MM.1S (cell line): Measurements from ENCODE around the gene PRDM12.

Source experiments
- DNase-seq: peaks from one replicate; pipeline ENCODE4 v3.0.0-alpha.2; 2015
- H2AFZ ChIP-seq: fragments of 300-600 bp; sonication (generic); 2 replicates; pipeline ENCODE4 v1.6.0; 2016; ENCODE audit warnings: antibody characterized with exemption, low read length
- H3F3A ChIP-seq: fragments of 300-600 bp; sonication (generic); 2 replicates; pipeline ENCODE4 v1.6.1; 2016; ENCODE audit warnings: mild to moderate bottlenecking, antibody characterized with exemption, low read length, moderate library complexity, mixed read lengths; ENCODE audit not compliant: insufficient read depth
- H3K27ac ChIP-seq: fragments of 300-600 bp; sonication (generic); 2 replicates; pipeline ENCODE4 v1.5.1; 2016; ENCODE audit warnings: mild to moderate bottlenecking, low read length
- H3K27me3 ChIP-seq: fragments of 300-600 bp; sonication (generic); replicated peaks from 2 replicates; pipeline ENCODE4 v1.6.0; 2016; ENCODE audit warnings: low read length; ENCODE audit not compliant: insufficient read depth
- H3K36me3 ChIP-seq: fragments of 300-600 bp; sonication (generic); replicated peaks from 2 replicates; pipeline ENCODE4 v1.6.1; 2016; ENCODE audit warnings: mild to moderate bottlenecking, low read length, mixed read lengths; ENCODE audit not compliant: insufficient read depth
- H3K4me1 ChIP-seq: fragments of 300-600 bp; sonication (generic); 2 replicates; pipeline ENCODE4 v1.6.1; 2016; ENCODE audit warnings: low read length, mixed read lengths
- H3K4me2 ChIP-seq: fragments of 300-600 bp; sonication (generic); 2 replicates; pipeline ENCODE4 v1.6.0; 2016; ENCODE audit warnings: low read depth, low read length
- H3K4me3 ChIP-seq: fragments of 300-600 bp; sonication (generic); 2 replicates; pipeline ENCODE4 v1.5.1; 2016; ENCODE audit warnings: low read length, mixed read lengths
- H3K79me2 ChIP-seq: fragments of 300-600 bp; sonication (generic); 2 replicates; pipeline ENCODE4 v1.6.1; 2016; ENCODE audit warnings: mixed run types, low read length, mixed read lengths
- H3K9ac ChIP-seq: fragments of 300-600 bp; sonication (generic); 2 replicates; pipeline ENCODE4 v1.6.1; 2016; ENCODE audit warnings: low read length, mixed read lengths
- H3K9me2 ChIP-seq: fragments of 300-600 bp; sonication (generic); replicated peaks from 2 replicates; pipeline ENCODE4 v1.6.1; 2016; ENCODE audit warnings: mild to moderate bottlenecking, low read length, mixed read lengths; ENCODE audit not compliant: insufficient read depth
- H3K9me3 ChIP-seq: fragments of 300-600 bp; sonication (generic); replicated peaks from 2 replicates; pipeline ENCODE4 v1.6.1; 2016; ENCODE audit warnings: mild to moderate bottlenecking, low read length, mixed read lengths; ENCODE audit not compliant: insufficient read depth
- H4K20me1 ChIP-seq: fragments of 300-600 bp; sonication (generic); 2 replicates; pipeline ENCODE4 v1.6.1; 2016; ENCODE audit warnings: mild to moderate bottlenecking, low read length, moderate library complexity, mixed read lengths; ENCODE audit not compliant: insufficient read depth
- EZH2 ChIP-seq: fragments of 300-600 bp; sonication (generic); optimal IDR thresholded peaks from 2 replicates; pipeline ENCODE3; 2017; ENCODE audit warnings: low read depth, mild to moderate bottlenecking, antibody characterized with exemption, low read length, mixed read lengths
- EZH2phosphoT487 ChIP-seq: fragments of 300-600 bp; sonication (generic); IDR thresholded peaks from 2 replicates; pipeline ENCODE4 v1.6.1; 2018; ENCODE audit warnings: antibody characterized with exemption, low read length
- TF ChIP-seq, protein P1 (sequence below): fragments of 300-600 bp; sonication (generic); IDR thresholded peaks from 2 replicates; pipeline ENCODE4 v1.5.1; 2016; ENCODE audit warnings: antibody characterized with exemption, low read length, mixed read lengths

The PRDM12 gene

DNA sequence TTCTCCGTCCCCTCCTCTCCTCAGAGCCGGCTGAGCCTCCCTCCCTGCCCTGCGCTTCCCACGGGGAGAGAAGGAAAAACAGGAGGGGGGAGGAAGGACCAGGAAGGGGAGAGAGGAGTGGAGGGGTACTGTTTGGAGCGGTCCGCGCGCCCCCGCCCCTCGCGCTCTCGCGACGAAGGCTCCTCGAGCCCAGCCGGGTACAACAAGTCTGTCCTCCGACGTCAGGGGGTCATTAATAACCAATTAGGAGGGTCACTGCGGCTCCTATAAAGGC is 480 bp upstream of the PRDM12 start:
- TF ChIP-seq EZH2 = no peak
- TF ChIP-seq, protein P1, sequence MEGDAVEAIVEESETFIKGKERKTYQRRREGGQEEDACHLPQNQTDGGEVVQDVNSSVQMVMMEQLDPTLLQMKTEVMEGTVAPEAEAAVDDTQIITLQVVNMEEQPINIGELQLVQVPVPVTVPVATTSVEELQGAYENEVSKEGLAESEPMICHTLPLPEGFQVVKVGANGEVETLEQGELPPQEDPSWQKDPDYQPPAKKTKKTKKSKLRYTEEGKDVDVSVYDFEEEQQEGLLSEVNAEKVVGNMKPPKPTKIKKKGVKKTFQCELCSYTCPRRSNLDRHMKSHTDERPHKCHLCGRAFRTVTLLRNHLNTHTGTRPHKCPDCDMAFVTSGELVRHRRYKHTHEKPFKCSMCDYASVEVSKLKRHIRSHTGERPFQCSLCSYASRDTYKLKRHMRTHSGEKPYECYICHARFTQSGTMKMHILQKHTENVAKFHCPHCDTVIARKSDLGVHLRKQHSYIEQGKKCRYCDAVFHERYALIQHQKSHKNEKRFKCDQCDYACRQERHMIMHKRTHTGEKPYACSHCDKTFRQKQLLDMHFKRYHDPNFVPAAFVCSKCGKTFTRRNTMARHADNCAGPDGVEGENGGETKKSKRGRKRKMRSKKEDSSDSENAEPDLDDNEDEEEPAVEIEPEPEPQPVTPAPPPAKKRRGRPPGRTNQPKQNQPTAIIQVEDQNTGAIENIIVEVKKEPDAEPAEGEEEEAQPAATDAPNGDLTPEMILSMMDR = no peak
- no peak for TF ChIP-seq EZH2phosphoT487
- DNase-seq = no peak
- H3K4me1 ChIP-seq = no peaks in the 10 kb centered on the region
- peaks cover 96% of the 10 kb centered on the region for H3K27me3 ChIP-seq
- no peak overlapping the region for H3K4me2 ChIP-seq
- H3K4me3 ChIP-seq = no peak overlapping the region
- no peaks in the 10 kb centered on the region for H3K36me3 ChIP-seq
- no peaks in the 10 kb centered on the region for H3K79me2 ChIP-seq
- no peaks in the 10 kb centered on the region for H4K20me1 ChIP-seq
- H3K27ac ChIP-seq = no peak overlapping the region
- no peaks in the 10 kb centered on the region for H3K9me3 ChIP-seq
- H3K9ac ChIP-seq = no peak overlapping the region
- H3K9me2 ChIP-seq = no peaks in the 10 kb centered on the region
- no peaks in the 10 kb centered on the region for H3F3A ChIP-seq
- H2AFZ ChIP-seq = no peak overlapping the region

DNA sequence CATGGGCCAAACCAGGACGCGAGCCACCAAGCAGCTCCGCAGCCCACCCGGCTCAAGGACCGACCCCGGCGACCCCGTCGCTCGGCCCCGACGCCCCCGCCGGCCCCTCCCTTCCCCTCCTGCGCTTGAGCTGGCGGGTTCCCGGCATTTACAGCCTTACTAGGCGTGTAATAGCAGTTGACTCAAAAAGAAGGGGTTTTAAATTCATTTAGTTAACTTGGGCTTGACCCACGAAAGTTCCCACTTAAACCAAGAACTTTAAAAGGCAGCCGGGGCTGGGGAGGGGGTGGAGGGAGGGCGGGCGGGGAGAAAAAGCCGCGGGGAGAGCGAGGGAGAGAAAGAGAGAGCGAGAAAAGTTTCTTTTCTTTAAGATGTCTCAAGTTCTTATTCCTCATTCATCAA is 636 bp downstream of the PRDM12 start:
- Histone ChIP-seq H3K4me2 (no peak overlapping the region), H2AFZ (no peak overlapping the region), H3K79me2 (no peaks in the 10 kb centered on the region), H3K4me3 (no peak overlapping the region), H3K27ac (no peak overlapping the region), H3K4me1 (no peaks in the 10 kb centered on the region), H3F3A (no peaks in the 10 kb centered on the region), H3K9me3 (no peaks in the 10 kb centered on the region), H3K9me2 (no peaks in the 10 kb centered on the region), H3K27me3 (peaks cover 86% of the 10 kb centered on the region), H3K9ac (no peak overlapping the region), H4K20me1 (no peaks in the 10 kb centered on the region), H3K36me3 (no peaks in the 10 kb centered on the region)
- TF ChIP-seq EZH2 (no peak), EZH2phosphoT487 (no peak)
- TF ChIP-seq, protein P1 = no peak
- DNase-seq = no peak

DNA sequence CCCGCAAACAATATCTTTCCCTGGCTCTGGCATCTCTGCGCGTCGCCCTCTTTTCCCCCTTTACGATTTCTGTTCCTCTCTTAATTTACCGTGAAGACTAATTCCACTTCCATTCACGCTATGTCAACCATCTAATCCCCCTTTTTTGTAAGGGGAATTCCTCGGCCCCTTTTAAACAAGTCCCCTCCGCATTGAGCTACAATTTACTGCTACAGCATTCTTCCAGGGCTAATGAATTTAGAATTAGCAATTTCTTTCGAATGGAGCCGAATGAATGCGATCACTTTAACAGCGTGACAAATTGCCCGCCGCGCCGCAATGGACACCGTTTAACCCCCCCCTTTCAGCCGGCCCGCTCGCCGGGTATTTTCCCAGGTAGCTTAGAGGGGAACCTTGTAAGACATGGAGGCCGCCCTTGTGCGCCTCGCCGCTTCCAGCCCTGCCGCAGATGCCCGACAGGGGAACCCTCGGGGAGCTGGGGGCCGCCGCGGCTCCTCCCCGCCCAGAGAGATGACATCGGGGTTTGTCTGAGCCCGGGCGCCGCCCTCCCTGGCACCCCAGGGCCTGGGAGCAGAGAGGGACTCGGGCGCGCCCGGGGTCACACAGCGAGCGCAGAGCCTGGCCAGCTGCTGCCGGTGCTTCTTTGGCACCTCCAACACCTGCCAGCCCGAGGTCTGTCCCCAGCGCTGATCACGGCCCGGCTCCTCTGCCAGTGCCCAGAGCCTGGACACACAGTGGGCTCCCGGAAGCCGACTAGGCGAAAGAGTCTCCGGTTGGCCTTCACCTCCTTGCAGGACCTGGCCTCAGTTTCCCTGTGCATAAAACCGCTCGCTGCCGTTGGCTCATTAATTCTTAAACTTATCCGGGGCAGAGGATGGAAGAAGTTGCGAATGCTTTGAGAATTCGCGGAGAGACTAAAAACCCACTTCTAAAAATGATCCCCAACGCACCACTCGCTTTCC is 1.3 kb downstream of the PRDM12 start:
- H3K79me2 ChIP-seq = no peaks in the 10 kb centered on the region
- H3K36me3 ChIP-seq = no peaks in the 10 kb centered on the region
- no peaks in the 10 kb centered on the region for H3K9me3 ChIP-seq
- no peak overlapping the region for H3K9ac ChIP-seq
- H3F3A ChIP-seq = no peaks in the 10 kb centered on the region
- H3K4me3 ChIP-seq = no peak overlapping the region
- TF ChIP-seq, protein P1 = no peak
- TF ChIP-seq EZH2 (peak; percentile 100), EZH2phosphoT487 (peak; percentile 78; the same call in 1 of the 2 replicates)
- H3K4me2 ChIP-seq = no peak overlapping the region; the same call in 1 of the 2 replicates
- no peaks in the 10 kb centered on the region for H3K9me2 ChIP-seq
- DNase-seq = no peak
- no peaks in the 10 kb centered on the region for H3K4me1 ChIP-seq
- no peak overlapping the region for H2AFZ ChIP-seq
- H4K20me1 ChIP-seq = no peaks in the 10 kb centered on the region
- H3K27me3 ChIP-seq = peaks cover 81% of the 10 kb centered on the region
- no peak overlapping the region for H3K27ac ChIP-seq
